HG03103 (cell line): ENCODE measurements around the gene ZMYM4.

Source experiments
- ATAC-seq: cut with Tn5 transposase; IDR thresholded peaks from one replicate; pipeline ENCODE4 v1.9.1; 2021; ENCODE audit warnings: low read depth; ENCODE audit not compliant: unreplicated experiment

Gene ZMYM4

DNA sequence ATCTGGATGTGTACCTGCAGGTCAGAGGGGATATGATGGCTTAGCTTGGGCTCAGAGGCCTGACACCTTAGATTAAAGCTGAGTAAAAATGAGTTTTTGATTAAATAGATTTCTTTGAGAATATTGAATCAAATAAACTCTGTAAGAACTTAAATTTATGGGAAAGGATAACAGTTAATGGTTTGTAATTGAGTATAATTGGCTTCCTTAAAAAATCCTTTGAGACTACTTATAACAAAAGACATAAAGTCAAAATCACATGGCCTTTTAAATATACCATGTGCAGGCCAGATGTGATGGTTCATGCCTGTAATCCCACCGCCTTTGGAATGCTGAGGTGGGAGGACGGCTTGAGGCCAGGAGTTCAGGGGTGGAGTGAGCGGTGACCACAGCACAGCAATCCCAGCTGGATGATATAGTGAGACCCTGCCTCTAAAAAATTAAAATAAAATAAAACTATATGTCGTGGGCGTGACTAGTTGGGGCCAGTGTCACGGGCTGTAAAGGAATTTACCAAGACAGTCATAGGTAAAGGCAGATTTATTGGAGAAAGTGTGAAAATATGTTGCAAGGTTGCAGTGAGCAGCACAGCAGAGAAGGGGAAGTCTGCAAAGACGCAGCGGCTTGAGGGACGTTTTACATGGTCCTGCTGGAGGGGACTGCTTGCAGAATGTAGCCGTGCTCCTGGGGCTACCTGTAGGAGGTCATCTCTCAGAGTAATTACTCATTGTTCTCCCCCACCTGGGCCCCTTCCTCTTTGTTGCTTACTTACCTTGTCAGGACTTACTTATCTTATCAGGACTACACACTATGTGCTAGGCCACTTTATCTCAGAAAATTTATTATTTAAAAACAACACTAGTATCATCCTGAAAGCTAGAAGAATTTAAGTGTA lies 122.3 kb downstream of the ZMYM4 start:
- ATAC-seq: no peak

- no peak for ATAC-seq
These were observed 125.9 kb downstream of the ZMYM4 start for GRCh38 chr1:35394386-35394785.

DNA sequence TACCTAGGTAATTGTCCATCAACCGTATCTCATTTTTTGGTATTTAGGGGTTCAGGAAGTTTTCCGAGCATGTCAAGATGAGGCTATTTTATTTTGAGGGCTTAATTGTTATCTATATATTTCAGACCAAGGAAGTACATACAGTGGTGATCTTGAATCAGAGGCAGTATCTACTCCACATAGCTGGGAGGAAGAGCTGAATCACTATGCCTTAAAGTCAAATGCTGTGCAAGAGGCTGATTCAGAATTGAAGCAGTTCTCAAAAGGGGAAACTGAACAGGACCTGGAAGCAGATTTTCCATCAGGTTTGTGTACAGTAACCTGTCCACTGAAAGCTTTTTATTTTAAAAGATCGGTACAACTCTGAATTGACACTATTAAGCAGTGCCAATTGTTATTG lies 130.2 kb downstream of the ZMYM4 start:
- ATAC-seq: no peak

DNA sequence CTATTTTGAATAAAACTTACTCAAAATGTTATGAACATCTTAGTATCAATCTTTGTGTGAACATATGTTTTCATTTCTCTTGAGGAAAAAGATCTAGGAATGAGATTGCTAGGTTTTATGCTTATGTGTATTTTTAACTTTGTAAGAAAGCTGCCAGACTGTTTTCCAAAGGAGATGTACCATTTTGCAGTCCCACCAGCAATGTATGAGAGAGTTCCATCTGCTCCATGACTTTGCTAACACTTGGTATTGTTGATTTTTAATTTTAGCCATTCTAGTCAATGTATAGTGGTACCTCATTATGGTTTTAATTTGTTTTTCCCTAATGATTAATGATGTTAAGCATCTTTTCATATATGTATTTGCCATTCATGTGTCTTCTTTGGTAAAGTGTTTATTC lies 132.5 kb downstream of the ZMYM4 start:
- ATAC-seq: no peak

GRCh38 chr1:35406103-35406502 lies 137.6 kb downstream of the ZMYM4 start:
- no peak for ATAC-seq

DNA sequence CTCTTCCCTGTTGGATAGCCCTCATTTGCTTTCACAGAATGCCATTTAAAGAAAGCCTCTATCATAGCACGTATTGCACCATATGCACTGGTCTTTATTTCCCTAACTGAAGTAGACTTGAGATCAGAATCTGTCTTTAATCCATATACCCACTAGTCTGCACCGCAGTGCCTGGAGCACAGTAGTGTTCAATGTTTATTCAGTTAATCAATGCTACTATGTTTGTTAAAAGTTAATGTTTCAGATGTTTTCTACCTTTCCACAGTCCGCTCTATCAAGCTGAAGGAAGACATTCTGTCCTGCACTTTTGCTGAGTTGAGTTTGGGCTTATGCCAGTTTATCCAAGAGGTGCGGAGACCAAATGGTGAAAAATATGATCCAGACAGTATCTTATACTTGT lies 139.2 kb downstream of the ZMYM4 start:
- ATAC-seq: no peak

DNA sequence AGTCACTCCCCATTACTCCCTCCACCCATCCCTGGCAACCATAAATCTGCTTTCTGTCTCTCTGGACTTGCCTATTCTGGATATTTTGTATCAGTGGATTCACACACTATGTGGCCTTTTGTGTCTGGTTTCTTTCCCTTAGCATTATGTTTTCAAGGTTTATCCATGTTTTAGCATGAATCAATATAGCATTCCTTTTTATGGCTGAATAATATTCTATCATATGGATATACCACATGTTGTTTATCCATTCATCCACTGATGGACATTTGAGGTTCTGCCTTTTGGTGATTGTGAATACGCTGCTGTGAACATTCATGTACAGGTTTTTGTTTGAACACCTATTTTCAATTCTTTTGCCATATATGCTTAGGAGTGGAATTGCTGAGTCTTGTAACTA lies 140.4 kb downstream of the ZMYM4 start:
- no peak for ATAC-seq

GRCh38 chr1:35426097-35426586 lies 157.6 kb downstream of the ZMYM4 start:
- no peak for ATAC-seq

DNA sequence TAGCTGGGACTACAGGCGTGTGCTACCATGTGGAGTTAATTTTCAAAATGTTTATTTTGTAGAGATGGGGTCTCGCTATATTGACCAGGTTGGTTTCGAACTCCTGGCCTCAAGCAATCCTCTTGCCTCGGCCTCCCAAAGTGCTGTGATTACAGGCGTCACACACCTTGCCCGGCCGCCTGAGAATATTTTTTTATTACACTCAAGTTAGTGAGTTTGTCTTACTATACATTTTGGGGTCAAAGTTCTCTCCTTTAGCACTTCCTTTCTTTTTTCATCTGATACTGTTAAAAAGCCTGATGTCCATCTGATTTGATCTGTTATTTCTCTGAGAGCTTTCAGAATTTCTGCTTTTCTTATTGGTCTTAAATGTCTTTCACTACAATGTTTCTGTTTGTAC lies 159.9 kb downstream of the ZMYM4 start:
- no peak for ATAC-seq

GRCh38 chr1:35430762-35431161 lies 162.3 kb downstream of the ZMYM4 start:
- ATAC-seq: no peak

GRCh38 chr1:35431173-35431599 lies 162.7 kb downstream of the ZMYM4 start:
- ATAC-seq: no peak

GRCh38 chr1:35432231-35432630 lies 163.7 kb downstream of the ZMYM4 start:
- ATAC-seq: no peak

DNA sequence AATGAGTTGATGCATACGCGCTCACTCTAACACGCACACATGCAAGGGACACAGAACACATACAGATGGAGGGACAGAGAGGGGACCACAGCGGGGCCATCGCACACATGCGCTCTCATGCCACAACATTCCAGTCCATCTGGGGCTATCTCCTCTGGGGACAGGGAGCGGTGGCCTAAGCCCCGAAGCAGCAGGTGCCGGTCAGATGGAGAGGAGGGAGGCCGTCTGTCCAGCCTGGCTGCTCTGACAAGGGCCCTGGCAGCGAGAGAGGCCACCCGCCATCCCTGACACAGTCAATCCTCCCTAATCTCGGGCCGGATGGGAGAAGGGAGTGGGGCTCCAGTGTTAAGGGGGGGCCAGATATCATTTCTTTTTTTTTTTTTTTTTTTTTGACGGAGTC lies 165.2 kb downstream of the ZMYM4 start:
- no peak for ATAC-seq

DNA sequence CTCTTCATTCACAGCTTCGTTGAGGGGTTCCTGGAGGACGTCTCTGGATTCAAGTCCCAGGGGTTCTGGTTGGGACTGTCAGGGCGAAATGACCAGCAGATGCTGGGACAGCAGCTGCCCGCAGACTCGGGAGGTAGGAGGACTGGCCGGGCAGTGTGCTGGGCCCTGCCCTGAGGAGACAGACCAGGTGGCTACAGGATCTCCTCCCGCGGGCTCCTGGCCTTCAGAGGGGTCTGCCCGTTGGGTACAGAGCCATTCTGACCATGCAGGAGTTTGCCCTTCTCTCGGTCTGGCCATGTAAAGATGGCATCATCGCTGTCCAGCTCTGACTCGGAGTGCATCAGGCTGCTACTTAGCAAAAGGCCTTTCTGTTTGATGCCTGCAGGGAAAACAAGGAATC lies 166.2 kb downstream of the ZMYM4 start:
- ATAC-seq: no peak

- no peak for ATAC-seq
These were observed 167.6 kb downstream of the ZMYM4 start for GRCh38 chr1:35436078-35436477.

DNA sequence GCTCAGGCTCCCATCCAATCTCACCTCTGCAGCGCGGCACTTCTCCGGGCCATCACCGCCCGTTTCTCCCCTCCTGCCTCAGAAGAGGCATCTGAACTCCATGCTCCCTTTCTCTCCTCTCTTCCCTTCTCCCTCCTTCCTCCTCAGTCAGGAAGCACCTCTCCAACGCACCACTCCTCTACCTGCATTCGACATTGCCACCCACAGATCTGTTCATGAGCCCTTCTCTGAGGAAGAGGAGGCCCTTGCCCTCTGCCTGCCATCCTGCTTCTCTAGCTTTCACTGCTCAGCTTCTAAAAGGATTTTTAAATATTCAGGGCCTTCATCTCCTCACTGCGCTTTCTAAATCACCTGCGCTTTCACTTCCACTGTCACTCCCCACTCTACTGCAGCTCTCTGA lies 168.7 kb downstream of the ZMYM4 start:
- ATAC-seq: no peak

DNA sequence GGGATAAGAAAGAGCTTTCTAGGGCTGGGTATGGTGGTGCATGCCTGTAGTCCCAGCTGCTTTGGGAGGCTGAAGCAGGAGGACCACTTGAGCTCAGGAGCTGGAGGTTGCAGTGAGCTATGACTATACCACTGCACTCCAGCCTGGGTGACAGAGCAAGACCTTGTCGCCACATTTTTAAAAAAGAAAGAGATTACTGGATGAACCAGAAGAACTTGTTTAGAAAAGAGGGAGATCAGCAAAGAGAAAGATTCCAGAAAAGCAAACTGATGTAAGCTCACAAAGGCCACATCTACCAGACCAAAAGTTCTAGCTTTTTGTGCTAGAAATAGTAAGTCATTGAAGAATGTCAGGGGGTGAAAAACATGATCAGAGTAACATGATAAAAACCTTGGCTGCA lies 171.1 kb downstream of the ZMYM4 start:
- no peak for ATAC-seq

DNA sequence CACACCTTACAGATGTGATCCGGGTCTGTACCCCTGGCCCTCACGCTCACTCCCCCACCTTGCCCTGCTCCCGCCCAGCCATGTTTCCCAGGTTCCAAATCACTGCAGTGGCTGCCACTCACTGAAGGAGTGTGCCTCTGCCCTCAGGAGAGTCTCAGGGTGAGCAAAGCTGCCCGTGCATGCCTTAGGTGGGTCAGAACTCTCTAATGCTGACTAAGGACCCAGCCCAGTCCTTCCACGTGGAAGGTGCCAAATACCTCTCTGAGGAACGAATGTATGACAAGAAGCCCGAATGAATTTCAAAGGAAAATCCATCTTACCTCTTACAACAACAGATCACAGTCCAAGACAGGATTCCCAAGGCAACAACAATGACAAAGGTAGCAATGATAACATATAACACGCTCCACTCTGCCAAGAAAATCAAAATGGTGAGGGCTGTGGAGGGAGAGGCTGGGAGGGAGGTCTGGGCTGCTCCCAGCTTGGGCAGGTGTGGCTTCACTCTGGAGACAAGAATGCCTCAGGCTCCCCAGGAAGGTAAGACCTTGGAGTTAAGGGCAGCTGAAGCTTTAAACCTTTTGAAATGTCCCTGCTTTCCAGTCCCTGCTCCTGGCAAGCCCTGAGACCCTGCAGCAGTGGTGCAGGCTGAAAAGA lies 173.5 kb downstream of the ZMYM4 start:
- ATAC-seq: no peak

DNA sequence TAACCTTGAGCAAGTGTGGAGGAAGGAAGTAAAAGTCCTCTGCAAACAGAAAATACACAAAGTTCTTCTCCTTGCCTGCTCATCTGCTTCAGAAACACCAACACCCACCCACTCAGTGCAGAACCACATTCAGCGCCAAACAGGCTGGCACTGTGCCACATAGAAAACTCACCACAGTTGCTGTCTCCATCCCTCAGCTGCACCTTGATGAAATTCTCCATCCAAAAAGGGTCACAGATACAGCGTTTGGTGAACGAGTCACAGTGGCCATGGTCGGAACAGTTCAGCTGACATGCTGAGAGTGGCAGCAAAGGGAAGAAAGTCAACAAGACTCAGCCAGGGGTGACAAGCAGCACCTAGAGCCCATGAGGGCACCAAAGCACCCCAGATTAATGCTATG lies 174.2 kb downstream of the ZMYM4 start:
- no peak for ATAC-seq

- ATAC-seq: no peak
These were observed 175.4 kb downstream of the ZMYM4 start for GRCh38 chr1:35443768-35444518.

DNA sequence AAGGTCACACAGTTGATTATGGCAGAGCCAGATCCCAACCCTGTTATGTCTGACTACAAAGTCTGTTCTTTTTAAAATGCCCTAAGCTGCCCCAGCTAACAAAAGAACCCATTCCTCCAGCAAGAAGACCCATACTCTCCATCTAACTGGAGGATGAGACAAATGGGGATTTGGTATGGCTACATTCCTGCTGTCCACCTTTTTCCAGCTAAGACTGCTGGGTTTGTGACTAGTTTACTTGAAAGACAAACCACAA lies 175.9 kb downstream of the ZMYM4 start:
- no peak for ATAC-seq
